ENCODE data around the gene PRUNE2.

GRCh38 chr9:76665458-76665857 is 240.5 kb downstream of the PRUNE2 start:
- TF ChIP-seq CTCF (IDR thresholded peaks at IDR 0.05): no peak
- TF ChIP-seq POLR2A (IDR thresholded peaks at IDR 0.05): no peak

Data from heart left ventricle (tissue), 13 donors.